Right lobe of liver (tissue), 4 donors: ENCODE measurements around the gene RALGAPB.

Experiments
- CTCF ChIP-seq, 4 donors: fragments of 200-600 bp in 3 of 4; fragments of 450-650 bp in 1 of 4; IDR thresholded peaks; one replicate each; pipeline versions ENCODE4 v1.5.1 to v1.8.0; 2016 to 2022; ENCODE audit warnings: antibody characterized with exemption in 4 of 4, mild to moderate bottlenecking in 2 of 4
- POLR2A ChIP-seq: fragments of 450-650 bp; IDR thresholded peaks from one replicate; pipeline ENCODE4 v1.6.1; 2017; ENCODE audit warnings: antibody characterized with exemption, mild to moderate bottlenecking
- donor health status: DM: no; HTN: no; CAD: no.
- donor health status: DM: no; HTN: no; CAD: no.
- donor health status: DM: no; HTN: yes; CAD: no.

GRCh38 chr20:38555395-38555794 is 82.8 kb downstream of the RALGAPB start:
- no peak for TF ChIP-seq CTCF (IDR thresholded peaks at IDR 0.05)
- no peak for TF ChIP-seq POLR2A
